Measurements from ENCODE around the gene SMIM3. TPM values are rescaled to one million over a fixed set of nuclear protein-coding genes. Genes with fewer than 3 reads are reported as not detected.

The SMIM3 gene
- polyA plus RNA-seq, 4 donors, result 14.2 to 24.6 (median 20.3) TPM

DNA sequence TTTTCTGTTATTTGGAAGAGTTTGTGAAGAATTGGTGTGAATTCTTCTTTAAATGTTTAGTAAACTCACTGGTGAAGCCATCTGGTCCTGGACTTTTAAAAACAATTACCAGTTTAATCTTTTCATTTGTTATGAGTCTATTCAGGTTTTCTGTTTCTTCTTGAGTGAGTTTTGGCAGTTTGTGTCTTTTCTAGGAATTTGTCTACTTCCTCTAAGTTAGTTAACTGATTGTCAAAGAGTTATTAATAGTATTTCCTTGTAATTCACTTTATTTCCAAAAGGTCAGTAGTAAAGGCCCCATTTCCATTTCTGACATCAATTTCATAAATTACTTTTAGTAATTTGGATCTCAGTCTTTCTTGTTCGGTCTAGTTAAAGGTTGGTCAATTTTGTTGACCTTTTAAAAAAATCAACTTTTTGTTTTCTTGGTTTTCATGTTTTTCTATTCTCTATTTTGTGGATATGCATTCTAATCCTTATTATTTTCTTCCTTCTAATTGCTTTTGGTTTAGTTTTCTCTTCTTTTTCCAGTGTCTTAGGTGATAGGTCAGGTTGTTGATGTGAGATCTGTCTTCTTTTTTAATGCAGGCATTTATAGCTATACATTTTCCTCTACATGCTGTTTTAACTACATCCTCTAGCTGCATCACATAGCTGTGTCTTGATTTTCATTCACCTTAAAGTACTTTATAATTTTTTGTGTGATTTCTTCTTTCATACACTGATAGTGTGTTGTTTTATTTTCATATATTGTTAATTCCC is 7.3 kb upstream of the SMIM3 start:
- Histone ChIP-seq H3K27ac (ENCODE audit: low read depth in 1 of 3, low read length in 2 of 3) (no peak overlapping the region), H3K27me3 (ENCODE audit: control insufficient read depth in 3 of 3, insufficient read depth in 3 of 3, low read length in 3 of 3) (peaks cover 0 to 2% (median 0%) of the 10 kb centered on the region in 3 donors), H3K4me1 (ENCODE audit: control insufficient read depth in 3 of 3, insufficient read depth in 2 of 3, low read depth in 1 of 3, low read length in 2 of 3) (no peaks in the 10 kb centered on the region), H3K36me3 (ENCODE audit: control insufficient read depth in 3 of 3, insufficient read depth in 2 of 3, low read depth in 1 of 3, low read length in 3 of 3) (no peaks in the 10 kb centered on the region), H3K9me3 (ENCODE audit: control insufficient read depth in 2 of 2, insufficient read depth in 1 of 2, low read depth in 1 of 2, low read length in 1 of 2) (no peaks in the 10 kb centered on the region), H3K4me3 (ENCODE audit: low read depth in 1 of 3, low read length in 3 of 3) (no peak overlapping the region)
- WGBS, 3 donors, result 77 to 94% (median 80%) methylated on average over 1 of the region's 1 CpG
- DNase-seq, result no peak
- no peak for FAIRE-seq

DNA sequence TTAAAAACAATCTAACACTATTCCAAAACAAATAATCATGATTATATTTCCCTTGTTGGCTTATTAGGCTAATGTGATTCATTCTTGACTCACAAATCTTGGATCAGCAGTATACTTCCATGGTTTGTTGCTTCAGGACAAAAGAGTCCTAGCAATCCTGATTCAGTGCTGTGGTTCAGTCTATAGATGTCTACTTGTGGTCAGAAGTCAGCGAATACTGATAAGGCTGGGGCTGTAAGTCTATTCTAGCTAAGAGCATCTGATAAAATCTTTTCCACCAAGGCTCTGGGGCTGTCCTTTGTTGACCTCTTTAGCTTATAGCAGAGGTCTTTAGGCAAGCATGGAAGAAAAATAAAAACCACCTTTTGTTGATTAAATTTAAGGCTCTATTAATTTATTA is 4.4 kb upstream of the SMIM3 start:
- Histone ChIP-seq H3K27me3 (ENCODE audit: control insufficient read depth in 3 of 3, insufficient read depth in 3 of 3, low read length in 3 of 3) (peaks cover 0 to 2% (median 0%) of the 10 kb centered on the region in 3 donors), H3K4me1 (ENCODE audit: control insufficient read depth in 3 of 3, insufficient read depth in 2 of 3, low read depth in 1 of 3, low read length in 2 of 3) (peaks cover 0 to 5% (median 0%) of the 10 kb centered on the region in 3 donors), H3K27ac (ENCODE audit: low read depth in 1 of 3, low read length in 2 of 3) (no peak overlapping the region), H3K36me3 (ENCODE audit: control insufficient read depth in 3 of 3, insufficient read depth in 2 of 3, low read depth in 1 of 3, low read length in 3 of 3) (no peaks in the 10 kb centered on the region), H3K9me3 (ENCODE audit: control insufficient read depth in 2 of 2, insufficient read depth in 1 of 2, low read depth in 1 of 2, low read length in 1 of 2) (no peaks in the 10 kb centered on the region), H3K4me3 (ENCODE audit: low read depth in 1 of 3, low read length in 3 of 3) (no peak overlapping the region)
- FAIRE-seq (no peak), DNase-seq (no peak)
- WGBS, 3 donors, result 6 to 53% (median 44%) methylated on average over 1 of the region's 1 CpG

DNA sequence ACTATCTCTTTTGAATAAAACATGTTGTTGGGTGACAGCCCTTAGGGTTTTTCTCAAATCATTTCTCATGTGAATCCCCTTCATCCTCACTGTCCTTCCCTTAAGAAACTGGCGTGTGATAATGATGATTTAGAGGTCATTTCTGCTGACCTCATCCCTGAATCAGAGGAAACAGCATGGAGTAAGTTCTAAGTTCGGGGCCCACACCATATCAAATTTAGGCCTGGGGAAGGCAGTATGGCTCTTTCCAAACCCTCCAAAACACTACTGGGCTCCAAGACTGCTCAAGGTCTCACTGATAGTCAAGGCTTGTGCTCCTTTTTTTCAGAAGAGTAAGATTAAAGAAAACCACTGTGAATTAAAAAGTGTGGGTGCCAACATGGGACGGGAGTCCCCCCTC is 872 bp upstream of the SMIM3 start:
- 60 to 73% (median 64%) methylated on average over 3 of the region's 3 CpGs for WGBS, 3 donors
- H3K4me3 ChIP-seq (ENCODE audit: low read depth in 1 of 3, low read length in 3 of 3), result no peak overlapping the region
- peaks cover 6 to 40% (median 21%) of the 10 kb centered on the region in 3 donors for H3K4me1 ChIP-seq (ENCODE audit: control insufficient read depth in 3 of 3, insufficient read depth in 2 of 3, low read depth in 1 of 3, low read length in 2 of 3)
- no peaks in the 10 kb centered on the region for H3K9me3 ChIP-seq (ENCODE audit: control insufficient read depth in 2 of 2, insufficient read depth in 1 of 2, low read depth in 1 of 2, low read length in 1 of 2)
- H3K27ac ChIP-seq (ENCODE audit: low read depth in 1 of 3, low read length in 2 of 3), result peak overlapping the region in 2 of 3 donors; percentile 75 to 84
- peaks cover 0 to 2% (median 0%) of the 10 kb centered on the region in 3 donors for H3K27me3 ChIP-seq (ENCODE audit: control insufficient read depth in 3 of 3, insufficient read depth in 3 of 3, low read length in 3 of 3)
- H3K36me3 ChIP-seq (ENCODE audit: control insufficient read depth in 3 of 3, insufficient read depth in 2 of 3, low read depth in 1 of 3, low read length in 3 of 3), result peaks cover 0 to 11% (median 0%) of the 10 kb centered on the region in 3 donors
- DNase-seq, result no peak
- FAIRE-seq, result no peak

GRCh38 chr5:150778088-150778516 is 455 bp upstream of the SMIM3 start:
- DNase-seq, result no peak
- Histone ChIP-seq H3K36me3 (ENCODE audit: control insufficient read depth in 3 of 3, insufficient read depth in 2 of 3, low read depth in 1 of 3, low read length in 3 of 3) (peaks cover 0 to 11% (median 0%) of the 10 kb centered on the region in 3 donors), H3K4me3 (ENCODE audit: low read depth in 1 of 3, low read length in 3 of 3) (peak overlapping the region; percentile 65 to 74 (median 67)), H3K9me3 (ENCODE audit: control insufficient read depth in 2 of 2, insufficient read depth in 1 of 2, low read depth in 1 of 2, low read length in 1 of 2) (no peaks in the 10 kb centered on the region), H3K27ac (ENCODE audit: low read depth in 1 of 3, low read length in 2 of 3) (peak overlapping the region; percentile 71 to 84 (median 75)), H3K4me1 (ENCODE audit: control insufficient read depth in 3 of 3, insufficient read depth in 2 of 3, low read depth in 1 of 3, low read length in 2 of 3) (peaks cover 8 to 44% (median 26%) of the 10 kb centered on the region in 3 donors), H3K27me3 (ENCODE audit: control insufficient read depth in 3 of 3, insufficient read depth in 3 of 3, low read length in 3 of 3) (peaks cover 0 to 2% (median 0%) of the 10 kb centered on the region in 3 donors)
- WGBS, 3 donors, result 12 to 24% (median 20%) methylated on average over 7 of the region's 7 CpGs
- no peak for FAIRE-seq

- WGBS, 3 donors, result 38 to 46% (median 41%) methylated on average over 13 of the region's 13 CpGs
- DNase-seq (peak in 1 of 2 donors; percentile 22), FAIRE-seq (no peak)
- H3K9me3 ChIP-seq (ENCODE audit: control insufficient read depth in 2 of 2, insufficient read depth in 1 of 2, low read depth in 1 of 2, low read length in 1 of 2), result no peaks in the 10 kb centered on the region
- no peaks in the 10 kb centered on the region for H3K27me3 ChIP-seq (ENCODE audit: control insufficient read depth in 3 of 3, insufficient read depth in 3 of 3, low read length in 3 of 3)
- H3K4me1 ChIP-seq (ENCODE audit: control insufficient read depth in 3 of 3, insufficient read depth in 2 of 3, low read depth in 1 of 3, low read length in 2 of 3), result peaks cover 8 to 53% (median 29%) of the 10 kb centered on the region in 3 donors
- peaks cover 0 to 11% (median 0%) of the 10 kb centered on the region in 3 donors for H3K36me3 ChIP-seq (ENCODE audit: control insufficient read depth in 3 of 3, insufficient read depth in 2 of 3, low read depth in 1 of 3, low read length in 3 of 3)
- H3K4me3 ChIP-seq (ENCODE audit: low read depth in 1 of 3, low read length in 3 of 3), result peak overlapping the region; percentile 65 to 74 (median 67)
- peak overlapping the region; percentile 71 to 84 (median 75) for H3K27ac ChIP-seq (ENCODE audit: low read depth in 1 of 3, low read length in 2 of 3)
Measured at GRCh38 chr5:150779397-150780186, 1.0 kb downstream of the SMIM3 start.

GRCh38 chr5:150780187-150780692 is 1.7 kb downstream of the SMIM3 start:
- H3K27me3 ChIP-seq (ENCODE audit: control insufficient read depth in 3 of 3, insufficient read depth in 3 of 3, low read length in 3 of 3), result no peaks in the 10 kb centered on the region
- no peaks in the 10 kb centered on the region for H3K9me3 ChIP-seq (ENCODE audit: control insufficient read depth in 2 of 2, insufficient read depth in 1 of 2, low read depth in 1 of 2, low read length in 1 of 2)
- FAIRE-seq (no peak), DNase-seq (peak in 1 of 2 donors; percentile 28)
- H3K4me1 ChIP-seq (ENCODE audit: control insufficient read depth in 3 of 3, insufficient read depth in 2 of 3, low read depth in 1 of 3, low read length in 2 of 3), result peaks cover 8 to 53% (median 29%) of the 10 kb centered on the region in 3 donors
- H3K27ac ChIP-seq (ENCODE audit: low read depth in 1 of 3, low read length in 2 of 3), result peak overlapping the region; percentile 32 to 84 (median 43)
- 56 to 79% (median 66%) methylated on average over 6 of the region's 6 CpGs for WGBS, 3 donors
- peak overlapping the region in 1 of 3 donors; percentile 67 for H3K4me3 ChIP-seq (ENCODE audit: low read depth in 1 of 3, low read length in 3 of 3)
- H3K36me3 ChIP-seq (ENCODE audit: control insufficient read depth in 3 of 3, insufficient read depth in 2 of 3, low read depth in 1 of 3, low read length in 3 of 3), result peaks cover 0 to 11% (median 0%) of the 10 kb centered on the region in 3 donors

DNA sequence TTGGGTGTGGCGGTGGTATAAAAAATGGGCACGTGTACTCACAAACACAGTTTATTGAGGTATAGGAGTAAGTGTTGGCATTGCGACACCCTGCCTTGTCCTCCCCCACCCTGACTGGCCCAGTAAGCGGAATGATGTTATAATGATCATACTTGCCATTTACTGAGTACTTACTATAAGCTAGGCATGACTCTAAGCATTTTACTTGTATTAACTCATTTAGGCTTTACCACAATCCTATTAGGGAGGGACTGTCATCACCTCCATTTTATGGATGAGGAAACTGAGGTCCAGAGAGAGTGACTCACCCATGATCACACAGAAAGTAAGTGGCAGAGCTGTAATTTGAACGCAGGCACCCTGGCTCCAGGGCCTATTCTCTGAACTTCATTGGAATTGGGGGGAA is 2.3 kb downstream of the SMIM3 start:
- FAIRE-seq, result no peak
- DNase-seq, result peak; percentile 63 to 80
- H3K9me3 ChIP-seq (ENCODE audit: control insufficient read depth in 2 of 2, insufficient read depth in 1 of 2, low read depth in 1 of 2, low read length in 1 of 2), result no peaks in the 10 kb centered on the region
- no peaks in the 10 kb centered on the region for H3K27me3 ChIP-seq (ENCODE audit: control insufficient read depth in 3 of 3, insufficient read depth in 3 of 3, low read length in 3 of 3)
- peak overlapping the region in 1 of 3 donors; percentile 67 for H3K4me3 ChIP-seq (ENCODE audit: low read depth in 1 of 3, low read length in 3 of 3)
- peak overlapping the region; percentile 14 to 84 (median 43) for H3K27ac ChIP-seq (ENCODE audit: low read depth in 1 of 3, low read length in 2 of 3)
- peaks cover 8 to 53% (median 29%) of the 10 kb centered on the region in 3 donors for H3K4me1 ChIP-seq (ENCODE audit: control insufficient read depth in 3 of 3, insufficient read depth in 2 of 3, low read depth in 1 of 3, low read length in 2 of 3)
- peaks cover 0 to 14% (median 0%) of the 10 kb centered on the region in 3 donors for H3K36me3 ChIP-seq (ENCODE audit: control insufficient read depth in 3 of 3, insufficient read depth in 2 of 3, low read depth in 1 of 3, low read length in 3 of 3)
- WGBS, 3 donors, result 26 to 45% (median 32%) methylated on average over 5 of the region's 5 CpGs

All from small intestine (tissue), 7 donors.